H1 (cell line): Measurements from ENCODE around the gene IRAK4. TPM values are rescaled to one million over a fixed set of nuclear protein-coding genes. Genes with fewer than 3 reads are reported as not detected.

Source experiments
- BACH1 ChIP-seq: IDR thresholded peaks from 2 replicates; pipeline ENCODE4 v1.6.1; 2012; ENCODE audit warnings: low read length, improper control_type of control experiment
- CHD7 ChIP-seq: fragments of 300-600 bp; sonication (generic); IDR thresholded peaks from 2 replicates; pipeline ENCODE4 v1.7.1; 2012; ENCODE audit warnings: low read length, moderate library complexity, mild to moderate bottlenecking, inconsistent platforms; ENCODE audit not compliant: insufficient replicate concordance
- HDAC6 ChIP-seq: IDR thresholded peaks from one replicate; pipeline ENCODE4 v1.7.1; 2012; ENCODE audit warnings: low read depth, mild to moderate bottlenecking, inconsistent platforms, low read length, moderate library complexity
- JUND ChIP-seq: IDR thresholded peaks from 2 replicates; pipeline ENCODE4 v1.6.1; 2011; ENCODE audit warnings: mild to moderate bottlenecking, improper control_type of control experiment, low read length
- polyA plus RNA-seq, 7 experiments: library from polyadenylated mRNA; depleted of rRNA in 3 of 7; stranded (reverse) in 5 of 7; unstranded in 2 of 7; fragments of >200 nt in 5 of 7; fragments of 200-250 nt in 2 of 7; gene quantifications; 1 replicate in 5 of 7; 2 replicates in 1 of 7; 4 replicates in 1 of 7; pipeline versions ENCODE4 v1.2.1 to v1.2.3, GENCODE V29; 2011 to 2013; ENCODE audit warnings: missing spikeins in 2 of 7, mixed read lengths in 2 of 7
- total RNA-seq: library from RNA; stranded (reverse); fragmentation: NEBNext Ultra II Directional; extraction: Animal tissue kit (Norgen Biotek cat#: 25700); gene quantifications from 2 replicates; pipeline ENCODE4 v1.2.1, GENCODE V29; 2021

IRAK4 gene
- total and polyA plus RNA-seq, 2 of the 8 experiments (the other 6 are each of a cell fraction or from before 2014, with no cell fraction given), result 2.3 to 7.7 TPM

DNA sequence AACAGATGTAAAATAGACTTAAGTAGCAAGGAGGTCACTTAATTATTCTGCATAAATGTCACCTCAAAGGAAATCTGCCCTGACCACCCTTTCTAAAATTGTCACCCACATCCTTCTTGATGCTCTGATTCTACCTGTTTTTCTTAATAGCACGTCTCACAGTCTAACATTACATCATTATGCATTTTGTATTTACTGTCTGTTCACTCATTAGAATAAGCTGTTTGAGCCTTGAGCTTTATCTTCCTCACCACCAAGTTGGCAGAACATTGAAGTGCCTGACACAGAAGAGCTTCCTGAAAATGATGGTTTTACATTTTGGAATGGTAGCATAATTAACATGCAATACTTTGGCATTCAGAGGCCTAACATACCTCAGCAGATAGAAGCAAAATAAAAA is 68.3 kb downstream of the IRAK4 start (continued):
- TF ChIP-seq JUND, result no peak
- TF ChIP-seq BACH1, result no peak
- TF ChIP-seq HDAC6, result no peak
- TF ChIP-seq CHD7, result no peak
